HepG2 (cell line): ENCODE results near the gene MME. TPM values are rescaled to one million over a fixed set of nuclear protein-coding genes. Genes with fewer than 3 reads are reported as not detected.

ENCODE experiments used
- ATAC-seq: fragments of 200-7000 bp; cut with Tn5 transposase; 3 replicates; pipeline ENCODE4 v1.9.1; 2020; ENCODE audit warnings: mild to moderate bottlenecking, moderate library complexity
- BruUV-seq: library from RNA; stranded (reverse); fragments of 400-500 nt; replicated peaks from 2 replicates; lab custom pipeline; 2021; lab: Mats Ljungman, UMichigan
- CTCF ChIA-PET: fragments of 300-600 bp; formaldehyde crosslinking; extraction: SDS; loops from one replicate; lab custom pipeline; 2021; ENCODE audit warnings: low total read pairs, inconsistent platforms, low intra/inter-chr PET ratio; lab: Yijun Ruan, JAX
- POLR2A ChIA-PET: fragments of 350-600 bp; sonication (Branson Sonifier 250); formaldehyde crosslinking; loops from one replicate; lab custom pipeline; 2020; ENCODE audit warnings: antibody characterized with exemption, inconsistent platforms; lab: Yijun Ruan, JAX
- DNase-seq: peaks from one replicate; pipeline ENCODE4 v3.0.0-alpha.2; 2015; ENCODE audit warnings: low spot score
- FAIRE-seq: peaks from 3 replicates; lab custom pipeline; 2011; peaks lifted over from hg19 to GRCh38; lab: Jason Lieb, UNC
- H2AFZ ChIP-seq: one replicate; pipeline ENCODE4 v1.6.1; 2011; ENCODE audit warnings: low read length, inconsistent platforms
- H3K27ac ChIP-seq: fragments of 300-600 bp; 3 replicates; pipeline ENCODE4 v1.8.0; 2011; ENCODE audit warnings: mixed run types, mild to moderate bottlenecking, mixed read lengths, low read length, inconsistent platforms; ENCODE audit not compliant: insufficient read depth; ENCODE audit errors: extremely low read length
- H3K27me3 ChIP-seq, 2 experiments: fragments of 200-600 bp in 1 of 2; 2 replicates in 1 of 2; 3 replicates in 1 of 2; pipeline versions ENCODE4 v1.6.0 to v1.8.0; 2011; ENCODE audit warnings: low read length in 2 of 2, mild to moderate bottlenecking in 2 of 2, moderate library complexity in 2 of 2, inconsistent platforms in 1 of 2; ENCODE audit not compliant: insufficient read depth in 2 of 2, control insufficient read depth in 1 of 2
- H3K36me3 ChIP-seq, 2 experiments: fragments of 200-600 bp in 1 of 2; replicated peaks in 1 of 2; 2 replicates in 1 of 2; 3 replicates in 1 of 2; pipeline versions ENCODE4 v1.5.1 to v1.8.0; 2011; ENCODE audit warnings: low read length in 2 of 2, inconsistent platforms in 1 of 2; ENCODE audit not compliant: insufficient read depth in 2 of 2, control insufficient read depth in 1 of 2
- H3K4me1 ChIP-seq: 2 replicates; pipeline ENCODE4 v1.5.1; 2012; ENCODE audit warnings: low read length, inconsistent platforms; ENCODE audit not compliant: insufficient read depth
- H3K4me2 ChIP-seq: 2 replicates; pipeline ENCODE4 v1.6.0; 2011; ENCODE audit warnings: low read depth, low read length, inconsistent platforms
- H3K4me3 ChIP-seq, 3 experiments: fragments of 200-600 bp in 1 of 3; sonication (generic), shearing (Covaris generic) in 1 of 3; replicated peaks in 1 of 3; 2 replicates each; pipeline ENCODE4 v1.5.1; 2011 to 2016; ENCODE audit warnings: low read length in 3 of 3, inconsistent platforms in 2 of 3, low read depth in 2 of 3, mild to moderate bottlenecking in 2 of 3, control low read depth in 1 of 3, mixed read lengths in 1 of 3; ENCODE audit not compliant: insufficient read depth in 1 of 3
- H3K79me2 ChIP-seq: one replicate; pipeline ENCODE4 v1.6.1; 2011; ENCODE audit warnings: low read length, inconsistent platforms; ENCODE audit not compliant: insufficient read depth
- H3K9ac ChIP-seq: 2 replicates; pipeline ENCODE4 v1.6.0; 2011; ENCODE audit warnings: mild to moderate bottlenecking, low read depth, low read length, inconsistent platforms; ENCODE audit not compliant: insufficient read depth
- H3K9me3 ChIP-seq: 2 replicates; pipeline ENCODE4 v1.5.1; 2012; ENCODE audit warnings: mild to moderate bottlenecking, low read length
- H4K20me1 ChIP-seq: 2 replicates; pipeline ENCODE4 v1.6.0; 2011; ENCODE audit warnings: inconsistent platforms, mild to moderate bottlenecking, low read length, moderate library complexity; ENCODE audit not compliant: insufficient read depth
- CHD2 ChIP-seq: IDR thresholded peaks from 2 replicates; pipeline ENCODE4 v1.6.1; 2011; ENCODE audit warnings: low read depth, low read length, improper control_type of control experiment
- EED ChIP-seq: sonication (generic); formaldehyde crosslinking; IDR thresholded peaks from 2 replicates; pipeline ENCODE4 v1.5.0; 2020; ENCODE audit warnings: mild to moderate bottlenecking, missing genetic modification reagents
- FOXA1 ChIP-seq, 2 experiments: fragments of 450-650 bp in 1 of 2; sonication (generic) in 1 of 2; formaldehyde crosslinking in 1 of 2; IDR thresholded peaks; 2 replicates each; pipeline versions ENCODE4 v1.4.0 to v1.6.1; 2016 to 2020; ENCODE audit warnings: missing genetic modification reagents in 1 of 2
- GATA4 ChIP-seq: sonication (generic); IDR thresholded peaks from 2 replicates; pipeline ENCODE4 v1.6.1; 2016; ENCODE audit warnings: antibody characterized with exemption, low read depth, borderline replicate concordance
- GTF2F1 ChIP-seq: fragments of 150-350 bp; IDR thresholded peaks from 2 replicates; pipeline ENCODE4 v1.6.1; 2014; ENCODE audit warnings: low read length
- HMGXB3 ChIP-seq: sonication (generic); formaldehyde crosslinking; IDR thresholded peaks from 2 replicates; pipeline ENCODE4 v1.4.0; 2020; ENCODE audit warnings: missing genetic modification reagents, borderline replicate concordance
- KAT2B ChIP-seq: fragments of 150-350 bp; IDR thresholded peaks from 2 replicates; pipeline ENCODE4 v1.6.1; 2014; ENCODE audit warnings: low read depth, low read length, borderline replicate concordance
- POLR2G ChIP-seq: fragments of 200-400 bp; formaldehyde crosslinking; IDR thresholded peaks from 2 replicates; pipeline ENCODE4 v1.6.1; 2018; ENCODE audit warnings: mild to moderate bottlenecking, low read depth, low read length, moderate library complexity
- REST ChIP-seq, 2 experiments: IDR thresholded peaks; 2 replicates each; pipeline ENCODE4 v1.6.1; 2011 to 2012; ENCODE audit warnings: low read length in 2 of 2, borderline replicate concordance in 1 of 2, low read depth in 1 of 2, mild to moderate bottlenecking in 1 of 2, moderate library complexity in 1 of 2
- SUZ12 ChIP-seq: fragments of 150-350 bp; IDR thresholded peaks from 2 replicates; pipeline ENCODE4 v1.6.1; 2014; ENCODE audit warnings: low read depth, low read length
- ZBTB39 ChIP-seq: sonication (generic); formaldehyde crosslinking; IDR thresholded peaks from 2 replicates; pipeline ENCODE4 v1.5.0; 2020; ENCODE audit warnings: missing genetic modification reagents
- ZNF562 ChIP-seq: sonication (generic); formaldehyde crosslinking; IDR thresholded peaks from 2 replicates; pipeline ENCODE4 v1.8.0; 2022; ENCODE audit warnings: missing genetic modification reagents, borderline replicate concordance
- ZNF724P ChIP-seq: sonication (generic); formaldehyde crosslinking; IDR thresholded peaks from 2 replicates; pipeline ENCODE4 v1.8.0; 2022; ENCODE audit warnings: missing genetic modification reagents, borderline replicate concordance
- ZNF766 ChIP-seq: sonication (generic); formaldehyde crosslinking; IDR thresholded peaks from 2 replicates; pipeline ENCODE4 v1.5.0; 2020; ENCODE audit warnings: missing genetic modification reagents, borderline replicate concordance
- ZNF788 ChIP-seq: sonication (generic); formaldehyde crosslinking; IDR thresholded peaks from 2 replicates; pipeline ENCODE4 v1.5.0; 2020; ENCODE audit warnings: mild to moderate bottlenecking, missing genetic modification reagents, borderline replicate concordance
- in situ Hi-C: cut with HindIII; loops from 2 replicates; pipeline ENCODE4 v1.10.0; 2017; ENCODE audit warnings: low pct_unique_long_range_greater_than_20kb; ENCODE audit not compliant: extremely low pct_ligation_motif_present
- intact Hi-C: fragments of 100-400 bp; cut with micrococcal nuclease; formaldehyde crosslinking; loops from one replicate; pipeline ENCODE4 v1.10.0; 2022; ENCODE audit not compliant: unreplicated experiment
- polyA plus RNA-seq, 8 experiments: library from polyadenylated mRNA; depleted of rRNA in 3 of 8; stranded (reverse) in 7 of 8; unstranded in 1 of 8; fragments of >200 nt; fragmentation: Illumina TruSeq in 4 of 8; extraction: Trizol in 4 of 8; gene quantifications; 2 replicates each; pipeline versions ENCODE4 v1.2.1 to v1.2.3, GENCODE V29; 2011 to 2016; ENCODE audit warnings: low read depth in 4 of 8, missing spikeins in 1 of 8, mixed read lengths in 1 of 8; ENCODE audit not compliant: insufficient read depth in 1 of 8
- total RNA-seq, 5 experiments: library from RNA; depleted of rRNA; stranded (reverse); fragments of >200 nt; fragmentation: Illumina TruSeq; extraction: Trizol; gene quantifications; 2 replicates each; pipeline ENCODE4 v1.2.3, GENCODE V29; 2016; ENCODE audit warnings: low read depth in 1 of 5

The MME gene
- total and polyA plus RNA-seq, 2 of the 13 experiments (the other 11 are each of a cell fraction or from before 2014, with no cell fraction given), result not detected

- TF ChIP-seq REST (IDR thresholded peaks at IDR 0.05; ENCODE audit: borderline replicate concordance in 1 of 2, low read depth in 1 of 2, low read length in 2 of 2) (no peak), POLR2G (no peak), ZNF724P (CRISPR knock-in tag) (no peak), KAT2B (no peak), FOXA1 (IDR thresholded peaks at IDR 0.05) (no peak), FOXA1 (CRISPR knock-in tag; IDR thresholded peaks at IDR 0.05) (no peak), ZNF788 (CRISPR knock-in tag) (no peak)
- TF ChIP-seq, all 625 proteins: peak for 0
Measured at GRCh38 chr3:155038203-155038554, 41.9 kb upstream of the MME start (continued).

GRCh38 chr3:155046935-155047334 is 33.2 kb upstream of the MME start:
- peaks cover 12% of the 10 kb centered on the region; the same call in 1 of the 2 replicates for H3K9me3 ChIP-seq
- no peaks in the 10 kb centered on the region for H3K4me1 ChIP-seq
- FAIRE-seq (no peak), DNase-seq (no peak), ATAC-seq (no peak)
- POLR2A ChIA-PET, result no interaction called here
- no peaks in the 10 kb centered on the region for H3K27me3 ChIP-seq
- CTCF ChIA-PET, result no interaction called here
- no peak overlapping the region for H3K4me3 ChIP-seq
- in situ Hi-C loops, result no loop called here
- H3K9ac ChIP-seq, result no peak overlapping the region
- no peak overlapping the region for H3K4me2 ChIP-seq
- H3K79me2 ChIP-seq, result no peaks in the 10 kb centered on the region
- intact Hi-C loops, result no loop called here
- no peak overlapping the region for H2AFZ ChIP-seq
- BruUV-seq, result no TSS peak
- H3K36me3 ChIP-seq, result no peaks in the 10 kb centered on the region
- no peak overlapping the region for H3K27ac ChIP-seq
- no peaks in the 10 kb centered on the region for H4K20me1 ChIP-seq
- TF ChIP-seq CHD2 (no peak), EED (CRISPR knock-in tag) (no peak), HMGXB3 (CRISPR knock-in tag) (no peak), ZBTB39 (CRISPR knock-in tag) (no peak), ZNF562 (no peak), ZNF766 (no peak), GTF2F1 (no peak), SUZ12 (no peak), GATA4 (no peak)
